Neural progenitor cell (in vitro differentiated cells): Measurements from ENCODE around the gene EEF2K.

Experiments
- CTCF ChIP-seq: fragments of 200-600 bp; sonication (generic); IDR thresholded peaks from 2 replicates; pipeline ENCODE4 v1.5.1; 2017; ENCODE audit warnings: antibody characterized with exemption, mild to moderate bottlenecking
- EZH2phosphoT487 ChIP-seq: fragments of 200-600 bp; sonication (generic); IDR thresholded peaks from 2 replicates; pipeline ENCODE4 v1.6.1; 2017; ENCODE audit warnings: antibody characterized with exemption

DNA sequence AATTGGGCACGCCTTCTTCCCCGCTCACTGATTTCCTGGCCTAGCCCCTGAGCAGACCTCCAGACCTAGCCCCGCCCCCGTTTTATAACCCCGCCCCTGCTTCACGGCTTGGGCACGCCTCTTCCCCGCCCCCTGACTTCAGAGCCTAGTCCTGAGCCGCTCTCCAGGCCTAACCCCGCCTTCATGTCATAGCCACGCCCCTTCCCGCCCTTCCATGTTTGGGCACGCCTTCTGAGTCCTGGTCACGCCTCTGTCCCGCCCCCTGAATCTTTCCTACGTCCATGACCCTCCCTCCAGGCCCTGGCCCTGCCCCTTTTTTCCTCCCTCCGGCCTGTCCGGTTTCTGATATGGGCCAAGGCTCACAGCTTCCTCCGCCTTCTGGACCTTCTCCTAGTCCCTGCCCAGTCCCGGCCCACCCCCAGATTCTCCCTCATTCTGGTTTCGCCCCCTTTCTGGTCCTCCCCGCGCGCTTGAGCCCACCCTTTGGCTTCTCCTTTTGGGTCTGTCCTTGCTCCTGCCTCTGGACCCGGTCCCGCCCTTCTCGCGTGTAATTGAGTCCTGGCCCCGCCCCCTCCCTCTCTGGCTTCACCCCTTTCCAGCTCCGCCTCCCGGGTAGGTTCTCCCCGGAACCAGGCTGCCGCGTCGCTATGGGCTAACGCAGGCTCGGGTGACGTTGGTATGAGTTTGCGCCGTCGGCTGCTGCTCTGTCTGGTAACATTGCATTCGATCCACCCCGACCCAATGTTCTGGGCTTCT lies 15.1 kb upstream of the EEF2K start:
- no peak for TF ChIP-seq CTCF
- no peak for TF ChIP-seq EZH2phosphoT487
